WTC11 (cell line): ENCODE results near the gene NHSL1. TPM values are rescaled to one million over a fixed set of nuclear protein-coding genes. Genes with fewer than 3 reads are reported as not detected.

Experiments used
- ATAC-seq: fragments of 200-7000 bp; cut with Tn5 transposase; 2 replicates; pipeline ENCODE4 v1.10.0; 2021; ENCODE audit warnings: mild to moderate bottlenecking, moderate library complexity
- CTCF ChIA-PET: fragments of 300-600 bp; sonication (Branson Sonifier 250); formaldehyde crosslinking; loops from one replicate; lab custom pipeline; 2021; ENCODE audit warnings: antibody characterized with exemption; lab: Charles Lee
- POLR2A ChIA-PET: fragments of 350-600 bp; sonication (Branson Sonifier 250); formaldehyde crosslinking; loops from one replicate; lab custom pipeline; 2021; ENCODE audit warnings: antibody characterized with exemption; lab: Charles Lee
- DNase-seq: peaks from one replicate; pipeline ENCODE4 v3.0.0; 2021; ENCODE audit warnings: low spot score
- H3K27ac Mint-ChIP-seq: 2 replicates; pipeline ENCODE4 v1.8.0; 2021; ENCODE audit warnings: mixed read lengths
- H3K27me3 Mint-ChIP-seq: 2 replicates; pipeline ENCODE4 v1.8.0; 2021; ENCODE audit warnings: low read depth, mild to moderate bottlenecking, moderate library complexity, mixed read lengths
- H3K36me3 Mint-ChIP-seq: 2 replicates; pipeline ENCODE4 v1.8.0; 2021; ENCODE audit warnings: mixed read lengths
- H3K4me1 Mint-ChIP-seq: 2 replicates; pipeline ENCODE4 v1.8.0; 2022; ENCODE audit warnings: mixed read lengths
- H3K4me3 Mint-ChIP-seq: 2 replicates; pipeline ENCODE4 v1.8.0; 2021; ENCODE audit warnings: mild to moderate bottlenecking, moderate library complexity, mixed read lengths
- H3K9me3 Mint-ChIP-seq: 2 replicates; pipeline ENCODE4 v1.8.0; 2021; ENCODE audit warnings: mixed read lengths
- EMX1 ChIP-seq: fragments of 250-450 bp; sonication (Bioruptor Pico); IDR thresholded peaks from 2 replicates; pipeline ENCODE4 v1.8.0; 2021; ENCODE audit warnings: mild to moderate bottlenecking
- NFYB ChIP-seq: sonication (generic); formaldehyde crosslinking; conservative IDR thresholded peaks from 2 replicates; pipeline ENCODE4 v1.8.0; 2022; ENCODE audit warnings: low read depth, missing genetic modification reagents
- RELA ChIP-seq: sonication (generic); formaldehyde crosslinking; IDR thresholded peaks from 2 replicates; pipeline ENCODE4 v1.8.1; 2022; ENCODE audit warnings: missing genetic modification reagents, mild to moderate bottlenecking, borderline replicate concordance
- RORB ChIP-seq: fragments of 250-450 bp; sonication (Bioruptor Pico); IDR thresholded peaks from 2 replicates; pipeline ENCODE4 v1.9.0; 2021; ENCODE audit warnings: mild to moderate bottlenecking
- SMAD3 ChIP-seq: sonication (generic); formaldehyde crosslinking; IDR thresholded peaks from 2 replicates; pipeline ENCODE4 v1.8.0; 2022; ENCODE audit warnings: missing genetic modification reagents, mild to moderate bottlenecking, borderline replicate concordance
- ZNF121 ChIP-seq: sonication (generic); formaldehyde crosslinking; IDR thresholded peaks from 2 replicates; pipeline ENCODE4 v1.8.0; 2023; ENCODE audit warnings: missing genetic modification reagents
- ZNF138 ChIP-seq: sonication (generic); formaldehyde crosslinking; conservative IDR thresholded peaks from 2 replicates; pipeline ENCODE4 v1.8.1; 2022; ENCODE audit warnings: mild to moderate bottlenecking, moderate library complexity, missing genetic modification reagents
- ZNF416 ChIP-seq: fragments of 250-450 bp; sonication (Bioruptor Pico); IDR thresholded peaks from 2 replicates; pipeline ENCODE4 v1.9.0; 2021; ENCODE audit warnings: mild to moderate bottlenecking, inconsistent platforms
- total RNA-seq: library from RNA; stranded (reverse); gene quantifications from 3 replicates; pipeline ENCODE4 v1.2.3, GENCODE V29; 2021
- TF ChIP-seq, protein P1 (sequence below): sonication (generic); formaldehyde crosslinking; IDR thresholded peaks from 2 replicates; pipeline ENCODE4 v1.8.1; 2022; ENCODE audit warnings: missing genetic modification reagents, borderline replicate concordance
- TF ChIP-seq, protein P2 (sequence below): sonication (generic); formaldehyde crosslinking; IDR thresholded peaks from 2 replicates; pipeline ENCODE4 v1.8.0; 2023; ENCODE audit warnings: mild to moderate bottlenecking, missing genetic modification reagents
- TF ChIP-seq, protein P3 (sequence below): sonication (generic); formaldehyde crosslinking; IDR thresholded peaks from 2 replicates; pipeline ENCODE4 v1.8.0; 2022; ENCODE audit warnings: mild to moderate bottlenecking, missing genetic modification reagents
- TF ChIP-seq, protein P4 (sequence below): sonication (generic); formaldehyde crosslinking; IDR thresholded peaks from 2 replicates; pipeline ENCODE4 v1.8.1; 2023; ENCODE audit warnings: mild to moderate bottlenecking, moderate library complexity, missing genetic modification reagents
- TF ChIP-seq, protein P5 (sequence below): sonication (generic); formaldehyde crosslinking; IDR thresholded peaks from 2 replicates; pipeline ENCODE4 v1.8.0; 2022; ENCODE audit warnings: missing genetic modification reagents
- TF ChIP-seq, protein P6 (sequence below): fragments of 200-600 bp; IDR thresholded peaks from 2 replicates; pipeline ENCODE4 v1.8.0; 2022; ENCODE audit warnings: antibody characterized with exemption
- TF ChIP-seq, protein P7 (sequence below): fragments of 250-450 bp; sonication (Bioruptor Pico); conservative IDR thresholded peaks from 2 replicates; pipeline ENCODE4 v1.9.0; 2021; ENCODE audit warnings: mild to moderate bottlenecking

NHSL1 gene
- total RNA-seq, 1 experiment from 2014 or later, result 31.1 TPM

DNA sequence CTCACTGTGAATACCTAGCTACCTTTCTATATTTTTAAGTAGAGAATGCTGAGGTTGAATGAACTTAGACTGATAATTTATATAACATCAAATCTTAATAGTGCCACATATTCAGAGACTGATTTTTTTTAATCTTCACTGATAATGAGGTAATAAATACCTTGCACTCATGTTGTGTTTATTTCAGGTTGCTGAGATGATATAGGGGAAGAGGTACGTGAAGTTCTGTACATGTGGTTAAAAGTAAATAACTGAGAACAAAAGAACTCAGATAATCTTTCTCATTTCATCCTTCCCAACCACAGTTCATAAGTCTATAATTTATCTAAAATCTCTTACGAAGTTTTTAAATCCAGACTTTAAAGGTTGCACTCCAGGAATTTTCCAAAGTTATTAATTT is 6.4 kb downstream of the NHSL1 start:
- Mint-ChIP-seq H3K27ac (no peak overlapping the region), H3K4me3 (no peak overlapping the region), H3K27me3 (no peaks in the 10 kb centered on the region), H3K36me3 (peaks cover 5% of the 10 kb centered on the region), H3K9me3 (no peaks in the 10 kb centered on the region), H3K4me1 (peaks cover 66% of the 10 kb centered on the region)
- TF ChIP-seq, protein P1, sequence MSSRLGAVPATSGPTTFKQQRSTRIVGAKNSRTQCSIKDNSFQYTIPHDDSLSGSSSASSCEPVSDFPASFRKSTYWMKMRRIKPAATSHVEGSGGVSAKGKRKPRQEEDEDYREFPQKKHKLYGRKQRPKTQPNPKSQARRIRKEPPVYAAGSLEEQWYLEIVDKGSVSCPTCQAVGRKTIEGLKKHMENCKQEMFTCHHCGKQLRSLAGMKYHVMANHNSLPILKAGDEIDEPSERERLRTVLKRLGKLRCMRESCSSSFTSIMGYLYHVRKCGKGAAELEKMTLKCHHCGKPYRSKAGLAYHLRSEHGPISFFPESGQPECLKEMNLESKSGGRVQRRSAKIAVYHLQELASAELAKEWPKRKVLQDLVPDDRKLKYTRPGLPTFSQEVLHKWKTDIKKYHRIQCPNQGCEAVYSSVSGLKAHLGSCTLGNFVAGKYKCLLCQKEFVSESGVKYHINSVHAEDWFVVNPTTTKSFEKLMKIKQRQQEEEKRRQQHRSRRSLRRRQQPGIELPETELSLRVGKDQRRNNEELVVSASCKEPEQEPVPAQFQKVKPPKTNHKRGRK (CRISPR knock-in tag), result no peak
- TF ChIP-seq, protein P2, sequence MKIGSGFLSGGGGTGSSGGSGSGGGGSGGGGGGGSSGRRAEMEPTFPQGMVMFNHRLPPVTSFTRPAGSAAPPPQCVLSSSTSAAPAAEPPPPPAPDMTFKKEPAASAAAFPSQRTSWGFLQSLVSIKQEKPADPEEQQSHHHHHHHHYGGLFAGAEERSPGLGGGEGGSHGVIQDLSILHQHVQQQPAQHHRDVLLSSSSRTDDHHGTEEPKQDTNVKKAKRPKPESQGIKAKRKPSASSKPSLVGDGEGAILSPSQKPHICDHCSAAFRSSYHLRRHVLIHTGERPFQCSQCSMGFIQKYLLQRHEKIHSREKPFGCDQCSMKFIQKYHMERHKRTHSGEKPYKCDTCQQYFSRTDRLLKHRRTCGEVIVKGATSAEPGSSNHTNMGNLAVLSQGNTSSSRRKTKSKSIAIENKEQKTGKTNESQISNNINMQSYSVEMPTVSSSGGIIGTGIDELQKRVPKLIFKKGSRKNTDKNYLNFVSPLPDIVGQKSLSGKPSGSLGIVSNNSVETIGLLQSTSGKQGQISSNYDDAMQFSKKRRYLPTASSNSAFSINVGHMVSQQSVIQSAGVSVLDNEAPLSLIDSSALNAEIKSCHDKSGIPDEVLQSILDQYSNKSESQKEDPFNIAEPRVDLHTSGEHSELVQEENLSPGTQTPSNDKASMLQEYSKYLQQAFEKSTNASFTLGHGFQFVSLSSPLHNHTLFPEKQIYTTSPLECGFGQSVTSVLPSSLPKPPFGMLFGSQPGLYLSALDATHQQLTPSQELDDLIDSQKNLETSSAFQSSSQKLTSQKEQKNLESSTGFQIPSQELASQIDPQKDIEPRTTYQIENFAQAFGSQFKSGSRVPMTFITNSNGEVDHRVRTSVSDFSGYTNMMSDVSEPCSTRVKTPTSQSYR (CRISPR knock-in tag), result no peak
- no peak for ATAC-seq
- ChIA-PET POLR2A (no interaction called here), CTCF (interaction anchor here (1.1 kb wide), 1 partner anchor 17 kb away, joined by 4 read pairs; no protein-coding TSS in a partner anchor)
- DNase-seq, result no peak

DNA sequence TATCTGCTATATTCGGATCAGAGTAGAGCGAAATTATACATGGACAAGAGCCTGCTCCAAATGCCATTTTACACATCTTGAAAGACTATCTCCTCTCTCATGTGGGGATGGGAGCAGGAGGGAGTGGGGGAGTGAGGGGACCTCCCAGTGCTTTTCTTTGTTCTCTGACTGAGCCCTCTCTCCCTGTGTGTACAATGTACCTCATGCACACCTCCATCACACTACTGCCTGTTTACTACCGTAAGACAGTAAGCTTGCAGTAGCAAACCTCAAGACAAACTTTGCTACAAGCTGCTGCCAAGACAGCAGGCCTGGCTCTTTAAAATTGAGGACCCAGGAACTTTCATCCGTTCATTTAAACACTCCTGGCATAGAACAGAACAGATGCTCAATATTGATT is 7.2 kb downstream of the NHSL1 start:
- Mint-ChIP-seq H3K4me3 (no peak overlapping the region), H3K9me3 (no peaks in the 10 kb centered on the region), H3K36me3 (peaks cover 5% of the 10 kb centered on the region), H3K27ac (peak overlapping the region; percentile 6; the same call in 1 of the 2 replicates), H3K27me3 (no peaks in the 10 kb centered on the region), H3K4me1 (peaks cover 62% of the 10 kb centered on the region)
- TF ChIP-seq RORB (no peak), SMAD3 (CRISPR knock-in tag) (no peak), ZNF138 (CRISPR knock-in tag) (no peak), NFYB (CRISPR knock-in tag) (no peak), ZNF416 (CRISPR knock-in tag) (no peak), RELA (CRISPR knock-in tag) (no peak), EMX1 (no peak), ZNF121 (CRISPR knock-in tag) (no peak)
- TF ChIP-seq, protein P3, sequence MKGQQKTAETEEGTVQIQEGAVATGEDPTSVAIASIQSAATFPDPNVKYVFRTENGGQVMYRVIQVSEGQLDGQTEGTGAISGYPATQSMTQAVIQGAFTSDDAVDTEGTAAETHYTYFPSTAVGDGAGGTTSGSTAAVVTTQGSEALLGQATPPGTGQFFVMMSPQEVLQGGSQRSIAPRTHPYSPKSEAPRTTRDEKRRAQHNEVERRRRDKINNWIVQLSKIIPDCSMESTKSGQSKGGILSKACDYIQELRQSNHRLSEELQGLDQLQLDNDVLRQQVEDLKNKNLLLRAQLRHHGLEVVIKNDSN (CRISPR knock-in tag), result no peak
- TF ChIP-seq, protein P1 (CRISPR knock-in tag), result no peak
- ATAC-seq, result peak; percentile 25
- DNase-seq, result no peak
- POLR2A ChIA-PET, result interaction anchor here (0.5 kb wide), 1 partner anchor 26 kb away, joined by 3 read pairs; no protein-coding TSS in a partner anchor
- CTCF ChIA-PET, result no interaction called here

DNA sequence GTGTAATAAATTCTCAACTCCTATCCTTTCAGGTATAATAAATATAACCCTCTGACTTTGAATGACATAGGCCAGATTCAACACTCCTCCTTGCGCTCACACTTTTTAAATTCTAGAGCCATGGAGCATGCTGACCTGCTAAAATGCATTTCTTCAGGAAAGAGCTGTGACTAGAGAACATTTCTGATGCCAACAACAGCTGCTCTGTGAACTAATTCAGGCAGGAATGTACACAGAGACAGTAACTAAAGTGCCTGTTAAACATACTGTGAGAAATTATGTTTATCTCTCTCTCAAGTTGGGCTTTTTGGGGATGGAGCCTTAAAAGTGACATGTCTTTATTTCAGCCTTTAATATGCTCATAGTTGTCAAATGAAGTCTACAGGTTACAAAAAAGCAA is 8.3 kb downstream of the NHSL1 start:
- CTCF ChIA-PET, result interaction anchor here (1.4 kb wide), 1 partner anchor 18 kb away, joined by 4 read pairs; no protein-coding TSS in a partner anchor
- POLR2A ChIA-PET, result no interaction called here
- TF ChIP-seq, protein P4, sequence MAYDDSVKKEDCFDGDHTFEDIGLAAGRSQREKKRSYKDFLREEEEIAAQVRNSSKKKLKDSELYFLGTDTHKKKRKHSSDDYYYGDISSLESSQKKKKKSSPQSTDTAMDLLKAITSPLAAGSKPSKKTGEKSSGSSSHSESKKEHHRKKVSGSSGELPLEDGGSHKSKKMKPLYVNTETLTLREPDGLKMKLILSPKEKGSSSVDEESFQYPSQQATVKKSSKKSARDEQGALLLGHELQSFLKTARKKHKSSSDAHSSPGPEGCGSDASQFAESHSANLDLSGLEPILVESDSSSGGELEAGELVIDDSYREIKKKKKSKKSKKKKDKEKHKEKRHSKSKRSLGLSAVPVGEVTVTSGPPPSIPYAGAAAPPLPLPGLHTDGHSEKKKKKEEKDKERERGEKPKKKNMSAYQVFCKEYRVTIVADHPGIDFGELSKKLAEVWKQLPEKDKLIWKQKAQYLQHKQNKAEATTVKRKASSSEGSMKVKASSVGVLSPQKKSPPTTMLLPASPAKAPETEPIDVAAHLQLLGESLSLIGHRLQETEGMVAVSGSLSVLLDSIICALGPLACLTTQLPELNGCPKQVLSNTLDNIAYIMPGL (CRISPR knock-in tag), result no peak
- TF ChIP-seq, protein P5, sequence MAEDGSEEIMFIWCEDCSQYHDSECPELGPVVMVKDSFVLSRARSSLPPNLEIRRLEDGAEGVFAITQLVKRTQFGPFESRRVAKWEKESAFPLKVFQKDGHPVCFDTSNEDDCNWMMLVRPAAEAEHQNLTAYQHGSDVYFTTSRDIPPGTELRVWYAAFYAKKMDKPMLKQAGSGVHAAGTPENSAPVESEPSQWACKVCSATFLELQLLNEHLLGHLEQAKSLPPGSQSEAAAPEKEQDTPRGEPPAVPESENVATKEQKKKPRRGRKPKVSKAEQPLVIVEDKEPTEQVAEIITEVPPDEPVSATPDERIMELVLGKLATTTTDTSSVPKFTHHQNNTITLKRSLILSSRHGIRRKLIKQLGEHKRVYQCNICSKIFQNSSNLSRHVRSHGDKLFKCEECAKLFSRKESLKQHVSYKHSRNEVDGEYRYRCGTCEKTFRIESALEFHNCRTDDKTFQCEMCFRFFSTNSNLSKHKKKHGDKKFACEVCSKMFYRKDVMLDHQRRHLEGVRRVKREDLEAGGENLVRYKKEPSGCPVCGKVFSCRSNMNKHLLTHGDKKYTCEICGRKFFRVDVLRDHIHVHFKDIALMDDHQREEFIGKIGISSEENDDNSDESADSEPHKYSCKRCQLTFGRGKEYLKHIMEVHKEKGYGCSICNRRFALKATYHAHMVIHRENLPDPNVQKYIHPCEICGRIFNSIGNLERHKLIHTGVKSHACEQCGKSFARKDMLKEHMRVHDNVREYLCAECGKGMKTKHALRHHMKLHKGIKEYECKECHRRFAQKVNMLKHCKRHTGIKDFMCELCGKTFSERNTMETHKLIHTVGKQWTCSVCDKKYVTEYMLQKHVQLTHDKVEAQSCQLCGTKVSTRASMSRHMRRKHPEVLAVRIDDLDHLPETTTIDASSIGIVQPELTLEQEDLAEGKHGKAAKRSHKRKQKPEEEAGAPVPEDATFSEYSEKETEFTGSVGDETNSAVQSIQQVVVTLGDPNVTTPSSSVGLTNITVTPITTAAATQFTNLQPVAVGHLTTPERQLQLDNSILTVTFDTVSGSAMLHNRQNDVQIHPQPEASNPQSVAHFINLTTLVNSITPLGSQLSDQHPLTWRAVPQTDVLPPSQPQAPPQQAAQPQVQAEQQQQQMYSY (CRISPR knock-in tag), result no peak
- TF ChIP-seq, protein P6, sequence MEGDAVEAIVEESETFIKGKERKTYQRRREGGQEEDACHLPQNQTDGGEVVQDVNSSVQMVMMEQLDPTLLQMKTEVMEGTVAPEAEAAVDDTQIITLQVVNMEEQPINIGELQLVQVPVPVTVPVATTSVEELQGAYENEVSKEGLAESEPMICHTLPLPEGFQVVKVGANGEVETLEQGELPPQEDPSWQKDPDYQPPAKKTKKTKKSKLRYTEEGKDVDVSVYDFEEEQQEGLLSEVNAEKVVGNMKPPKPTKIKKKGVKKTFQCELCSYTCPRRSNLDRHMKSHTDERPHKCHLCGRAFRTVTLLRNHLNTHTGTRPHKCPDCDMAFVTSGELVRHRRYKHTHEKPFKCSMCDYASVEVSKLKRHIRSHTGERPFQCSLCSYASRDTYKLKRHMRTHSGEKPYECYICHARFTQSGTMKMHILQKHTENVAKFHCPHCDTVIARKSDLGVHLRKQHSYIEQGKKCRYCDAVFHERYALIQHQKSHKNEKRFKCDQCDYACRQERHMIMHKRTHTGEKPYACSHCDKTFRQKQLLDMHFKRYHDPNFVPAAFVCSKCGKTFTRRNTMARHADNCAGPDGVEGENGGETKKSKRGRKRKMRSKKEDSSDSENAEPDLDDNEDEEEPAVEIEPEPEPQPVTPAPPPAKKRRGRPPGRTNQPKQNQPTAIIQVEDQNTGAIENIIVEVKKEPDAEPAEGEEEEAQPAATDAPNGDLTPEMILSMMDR, result no peak
- TF ChIP-seq, protein P7, sequence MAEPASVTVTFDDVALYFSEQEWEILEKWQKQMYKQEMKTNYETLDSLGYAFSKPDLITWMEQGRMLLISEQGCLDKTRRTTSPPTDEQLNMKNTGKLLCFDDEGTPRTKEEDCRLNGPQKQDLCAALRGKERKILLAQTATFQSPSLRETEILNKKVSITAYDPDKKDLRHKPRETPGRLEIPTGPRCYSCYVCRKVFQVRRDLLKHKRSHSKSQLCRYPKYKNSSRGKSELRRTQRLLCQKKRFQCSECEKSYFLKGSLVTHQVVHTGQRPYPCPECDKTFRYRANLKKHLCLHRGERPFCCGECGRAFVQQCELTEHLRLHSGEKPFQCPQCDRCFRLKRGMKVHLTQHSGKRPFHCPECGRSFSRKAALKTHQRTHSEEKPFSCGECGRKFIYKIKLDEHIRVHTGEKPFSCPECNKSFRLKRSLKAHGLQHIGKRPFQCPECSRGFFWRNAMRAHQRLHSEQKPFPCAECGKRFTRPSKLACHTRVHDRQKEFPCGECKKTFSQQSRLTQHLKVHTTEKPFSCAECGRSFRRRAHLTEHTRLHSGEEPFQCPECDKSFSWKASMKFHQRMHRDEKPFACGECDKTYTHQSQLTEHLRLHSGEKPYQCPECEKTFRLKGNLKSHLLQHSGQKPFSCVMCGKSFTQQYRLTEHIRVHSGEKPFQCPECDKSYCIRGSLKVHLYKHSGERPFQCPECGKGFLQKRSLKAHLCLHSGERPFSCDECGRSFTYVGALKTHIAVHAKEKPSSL, result no peak

More for the DNA sequence above, 8.3 kb downstream of the NHSL1 start:
- DNase-seq, result no peak
- Mint-ChIP-seq H3K27ac (no peak overlapping the region), H3K9me3 (no peaks in the 10 kb centered on the region), H3K4me1 (peaks cover 66% of the 10 kb centered on the region), H3K4me3 (no peak overlapping the region), H3K27me3 (no peaks in the 10 kb centered on the region), H3K36me3 (peaks cover 5% of the 10 kb centered on the region)
- no peak for ATAC-seq
